Measurements from ENCODE around the gene DCXR.

DCXR gene

DNA sequence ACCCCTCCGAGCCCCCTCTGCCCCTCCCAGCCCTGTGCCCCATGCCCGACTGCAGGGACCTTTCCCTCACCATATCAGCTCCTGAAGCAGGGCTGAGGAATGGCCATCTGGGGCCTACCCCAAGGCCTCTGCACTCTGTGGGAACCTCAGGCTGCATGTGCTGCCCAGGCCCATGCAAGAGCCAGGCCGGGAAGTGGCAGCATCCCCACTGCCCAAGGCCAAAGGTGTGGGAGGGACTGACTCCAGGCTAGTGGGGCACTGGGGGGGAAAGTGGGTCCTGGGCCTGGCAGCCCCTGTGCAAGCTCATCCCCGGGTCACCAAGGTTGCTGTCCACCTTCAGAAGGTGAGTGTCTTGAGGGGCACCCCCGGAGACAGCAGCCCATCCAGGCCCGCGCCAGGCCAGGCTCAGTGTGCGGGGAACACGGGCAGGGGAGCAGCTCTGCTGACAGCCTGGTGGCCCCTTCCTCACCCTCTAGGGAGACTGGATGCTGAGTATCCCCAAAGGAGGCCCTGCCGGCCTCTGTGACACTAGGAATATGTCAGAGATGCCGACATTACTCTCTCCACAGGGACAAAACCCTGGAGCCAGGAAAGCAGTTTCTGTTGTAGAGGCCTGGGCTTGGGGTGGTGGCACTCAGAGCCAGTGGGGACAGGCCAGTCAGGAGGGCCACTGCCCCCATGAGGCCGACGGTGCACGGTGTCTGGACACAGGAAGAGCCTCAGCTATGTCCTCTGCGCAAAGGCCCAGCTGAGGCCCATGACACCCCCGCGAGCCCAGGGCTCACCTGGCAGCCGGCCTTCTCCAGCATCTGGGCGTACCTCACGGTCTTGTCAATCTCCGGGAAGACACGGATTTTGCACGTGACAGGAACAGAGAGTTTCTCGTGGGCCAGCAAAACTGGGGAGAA lies 24.8 kb upstream of the DCXR start:
- Mint-ChIP-seq H3K4me1 (ENCODE audit: low read depth) (peaks cover 15% of the 10 kb centered on the region), H3K27me3 (no peaks in the 10 kb centered on the region), H3K36me3 (ENCODE audit: low read depth) (peaks cover 73% of the 10 kb centered on the region), H3K27ac (peak overlapping the region; percentile 68), H3K4me3 (no peak overlapping the region), H3K9me3 (no peaks in the 10 kb centered on the region)
- DNase-seq: no peak

DNA sequence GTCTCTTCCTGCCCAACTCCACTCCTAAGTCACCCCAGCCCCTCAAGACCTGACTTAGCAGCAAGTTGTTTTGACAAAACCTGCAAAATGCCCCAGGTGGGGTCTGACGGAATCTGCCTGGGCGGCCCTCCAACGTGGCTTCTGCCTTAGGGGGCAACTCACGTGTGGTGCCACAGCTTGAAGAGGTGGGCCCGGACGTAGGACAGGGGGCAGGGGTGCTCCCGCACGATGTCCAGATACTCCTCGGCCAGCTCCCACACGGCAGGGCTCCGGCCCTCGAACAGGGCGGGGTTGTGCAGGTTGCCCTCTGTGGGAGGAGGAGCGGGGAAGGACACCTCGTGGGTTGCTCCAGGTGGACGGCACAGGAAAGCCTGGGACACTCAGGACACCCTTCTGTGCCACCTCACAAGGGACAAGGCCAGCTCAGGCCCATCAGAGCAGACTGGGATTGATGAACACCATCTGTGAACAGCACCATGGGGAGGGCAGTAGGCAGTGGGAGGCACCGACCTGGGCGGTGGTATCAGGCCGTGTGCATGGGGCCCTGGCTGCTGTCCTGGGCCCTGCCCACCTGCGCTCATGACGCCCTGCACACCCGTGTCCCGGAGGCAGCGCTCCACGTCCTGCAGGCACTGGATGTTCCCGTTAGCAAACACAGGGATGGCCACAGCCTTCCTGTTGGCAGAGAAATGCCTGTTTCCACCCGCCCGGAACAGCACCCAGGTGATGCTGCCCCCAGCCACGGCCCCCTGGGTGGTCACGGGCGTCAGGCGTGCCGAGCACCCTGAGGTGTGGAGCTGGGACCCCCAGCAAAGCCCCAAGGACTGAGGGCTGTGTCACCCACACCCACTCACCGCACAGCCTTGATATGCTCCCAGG lies 23.8 kb upstream of the DCXR start:
- Mint-ChIP-seq H3K9me3 (no peaks in the 10 kb centered on the region), H3K27me3 (no peaks in the 10 kb centered on the region), H3K27ac (peak overlapping the region; percentile 61), H3K36me3 (ENCODE audit: low read depth) (peaks cover 81% of the 10 kb centered on the region), H3K4me1 (ENCODE audit: low read depth) (peaks cover 12% of the 10 kb centered on the region), H3K4me3 (no peak overlapping the region)
- no peak for DNase-seq

DNA sequence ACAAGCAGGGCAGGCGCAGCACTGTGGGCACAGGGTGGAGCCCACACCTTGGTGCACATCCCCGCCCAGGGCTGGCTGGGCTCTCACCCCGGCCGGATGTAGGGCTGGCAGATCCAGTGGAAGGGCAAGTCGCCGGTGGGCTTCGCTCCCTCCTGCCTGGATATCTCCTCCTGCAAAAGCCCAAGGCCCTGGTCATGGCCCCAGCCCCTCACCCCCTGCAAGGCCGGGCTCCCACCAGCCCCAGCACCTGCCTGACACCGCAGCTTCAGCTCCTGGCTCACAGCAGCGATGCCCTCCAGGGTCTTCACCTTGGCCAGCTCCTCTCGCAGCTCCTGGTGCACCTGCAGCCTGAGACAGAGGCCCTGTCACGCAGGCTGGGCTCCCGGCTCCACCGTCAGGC lies 23.1 kb upstream of the DCXR start:
- Mint-ChIP-seq H3K27ac (no peak overlapping the region), H3K36me3 (ENCODE audit: low read depth) (peaks cover 84% of the 10 kb centered on the region)

DNA sequence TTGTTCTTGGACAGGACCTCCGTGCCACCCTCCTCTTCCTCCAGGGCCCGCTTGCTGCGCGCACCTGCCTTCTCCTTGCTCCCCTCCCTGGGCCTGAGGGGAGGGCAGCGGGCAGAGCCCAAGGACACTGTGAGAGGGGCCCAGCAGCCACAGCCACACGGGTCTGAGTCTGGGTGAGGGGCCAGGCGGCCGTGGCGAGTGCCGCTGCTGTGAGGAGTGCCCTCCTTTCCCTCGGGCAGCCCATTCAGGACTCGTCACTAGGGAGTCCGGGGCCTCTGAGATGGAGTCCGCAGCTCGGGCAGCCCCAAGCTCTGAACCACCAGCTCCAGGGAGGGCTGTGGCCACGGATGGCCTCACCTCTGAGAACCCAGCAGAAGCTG lies 22.5 kb upstream of the DCXR start:
- H3K27ac Mint-ChIP-seq: peak overlapping the region; percentile 55
- no peak for DNase-seq
- no peaks in the 10 kb centered on the region for H3K27me3 Mint-ChIP-seq
- peaks cover 9% of the 10 kb centered on the region for H3K4me1 Mint-ChIP-seq (ENCODE audit: low read depth)
- peaks cover 89% of the 10 kb centered on the region for H3K36me3 Mint-ChIP-seq (ENCODE audit: low read depth)
- no peaks in the 10 kb centered on the region for H3K9me3 Mint-ChIP-seq
- no peak overlapping the region for H3K4me3 Mint-ChIP-seq

More for the DNA sequence above, 23.1 kb upstream of the DCXR start:
- no peaks in the 10 kb centered on the region for H3K27me3 Mint-ChIP-seq
- H3K4me1 Mint-ChIP-seq (ENCODE audit: low read depth): peaks cover 9% of the 10 kb centered on the region
- no peaks in the 10 kb centered on the region for H3K9me3 Mint-ChIP-seq
- no peak for DNase-seq
- H3K4me3 Mint-ChIP-seq: no peak overlapping the region

- H3K36me3 Mint-ChIP-seq (ENCODE audit: low read depth): peaks cover 92% of the 10 kb centered on the region
- no peak overlapping the region for H3K27ac Mint-ChIP-seq
These were observed 21.9 kb upstream of the DCXR start for GRCh38 chr17:82059272-82060000.

DNA sequence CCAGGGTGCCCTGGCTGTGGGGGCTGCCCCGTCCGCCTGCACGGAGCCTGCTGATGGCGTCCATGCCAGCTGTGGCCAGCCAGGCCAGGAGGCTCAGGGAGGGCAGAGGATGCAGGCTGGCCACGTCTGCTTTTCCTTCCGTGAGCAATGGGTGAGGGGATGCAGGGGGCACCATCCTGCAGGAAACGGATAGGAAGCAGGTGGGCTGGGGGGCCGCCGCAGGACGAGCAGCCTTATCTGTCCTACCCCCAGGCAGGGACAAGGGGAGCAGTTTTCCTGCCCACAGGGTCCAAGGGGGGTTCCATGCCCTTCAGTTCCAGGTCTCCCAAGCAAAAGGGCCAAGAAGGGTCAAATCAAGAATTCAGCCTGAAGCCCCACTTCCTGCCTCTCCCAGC lies 21.4 kb upstream of the DCXR start:
- H3K36me3 Mint-ChIP-seq (ENCODE audit: low read depth): peaks cover 92% of the 10 kb centered on the region
- H3K27ac Mint-ChIP-seq: peak overlapping the region; percentile 8

More at GRCh38 chr17:82059272-82060000, 21.9 kb upstream of the DCXR start:
- Mint-ChIP-seq H3K27me3 (no peaks in the 10 kb centered on the region), H3K9me3 (no peaks in the 10 kb centered on the region), H3K4me3 (no peak overlapping the region), H3K4me1 (ENCODE audit: low read depth) (peaks cover 11% of the 10 kb centered on the region)
- no peak for DNase-seq

DNA sequence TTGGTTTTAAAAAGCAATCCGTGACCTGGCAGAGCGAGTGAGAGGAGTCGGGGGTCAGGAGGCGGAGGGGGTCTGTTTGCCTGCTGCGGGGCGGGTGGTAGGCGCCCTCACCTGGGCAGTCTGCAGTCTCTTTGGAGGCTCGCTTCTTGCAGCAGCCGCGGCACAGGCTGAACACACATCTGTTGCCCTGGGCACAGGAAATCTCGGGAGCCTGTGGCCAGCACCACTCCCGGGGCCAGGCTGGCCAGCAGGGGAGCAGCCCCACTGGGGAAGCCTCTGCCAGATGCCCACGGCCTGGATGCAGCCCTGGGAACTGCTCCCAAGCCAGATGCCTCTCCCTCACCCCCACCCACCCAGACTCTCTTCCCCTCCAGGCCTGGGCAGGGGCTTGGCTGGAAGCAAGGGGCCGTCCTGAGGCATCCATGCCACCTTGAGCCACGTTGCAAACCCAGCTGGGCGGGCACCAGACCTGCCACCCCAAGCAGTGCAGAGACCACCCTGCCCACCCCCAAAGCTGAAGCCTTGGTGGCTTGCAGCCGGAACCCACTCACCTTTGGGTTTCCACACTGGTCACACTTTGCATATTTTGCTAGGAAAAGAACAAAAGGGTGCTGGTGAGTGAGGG lies 20.8 kb upstream of the DCXR start:
- Mint-ChIP-seq H3K36me3 (ENCODE audit: low read depth) (peaks cover 92% of the 10 kb centered on the region), H3K9me3 (no peaks in the 10 kb centered on the region), H3K27ac (peak overlapping the region; percentile 41), H3K27me3 (no peaks in the 10 kb centered on the region), H3K4me1 (ENCODE audit: low read depth) (peaks cover 10% of the 10 kb centered on the region), H3K4me3 (no peak overlapping the region)
- no peak for DNase-seq

More for the DNA sequence above, 21.4 kb upstream of the DCXR start:
- Mint-ChIP-seq H3K9me3 (no peaks in the 10 kb centered on the region), H3K27me3 (no peaks in the 10 kb centered on the region), H3K4me3 (no peak overlapping the region), H3K4me1 (ENCODE audit: low read depth) (peaks cover 5% of the 10 kb centered on the region)
- DNase-seq: no peak

- Mint-ChIP-seq H3K36me3 (ENCODE audit: low read depth) (peaks cover 83% of the 10 kb centered on the region), H3K27me3 (no peaks in the 10 kb centered on the region), H3K9me3 (no peaks in the 10 kb centered on the region), H3K27ac (no peak overlapping the region), H3K4me1 (ENCODE audit: low read depth) (peaks cover 15% of the 10 kb centered on the region), H3K4me3 (no peak overlapping the region)
- DNase-seq: no peak
These were observed 19.5 kb upstream of the DCXR start for GRCh38 chr17:82056729-82057621.

GRCh38 chr17:82055965-82056728 lies 18.6 kb upstream of the DCXR start:
- no peaks in the 10 kb centered on the region for H3K9me3 Mint-ChIP-seq
- H3K4me3 Mint-ChIP-seq: no peak overlapping the region
- H3K27me3 Mint-ChIP-seq: no peaks in the 10 kb centered on the region
- H3K36me3 Mint-ChIP-seq (ENCODE audit: low read depth): peaks cover 76% of the 10 kb centered on the region
- peak overlapping the region; percentile 47 for H3K27ac Mint-ChIP-seq
- DNase-seq: no peak
- H3K4me1 Mint-ChIP-seq (ENCODE audit: low read depth): peaks cover 15% of the 10 kb centered on the region

- no peaks in the 10 kb centered on the region for H3K27me3 Mint-ChIP-seq
- peak overlapping the region; percentile 47 for H3K27ac Mint-ChIP-seq
- H3K4me3 Mint-ChIP-seq: no peak overlapping the region
- H3K4me1 Mint-ChIP-seq (ENCODE audit: low read depth): peaks cover 21% of the 10 kb centered on the region
- peaks cover 69% of the 10 kb centered on the region for H3K36me3 Mint-ChIP-seq (ENCODE audit: low read depth)
- no peaks in the 10 kb centered on the region for H3K9me3 Mint-ChIP-seq
- no peak for DNase-seq
These were observed 17.8 kb upstream of the DCXR start for GRCh38 chr17:82055023-82055964.

DNA sequence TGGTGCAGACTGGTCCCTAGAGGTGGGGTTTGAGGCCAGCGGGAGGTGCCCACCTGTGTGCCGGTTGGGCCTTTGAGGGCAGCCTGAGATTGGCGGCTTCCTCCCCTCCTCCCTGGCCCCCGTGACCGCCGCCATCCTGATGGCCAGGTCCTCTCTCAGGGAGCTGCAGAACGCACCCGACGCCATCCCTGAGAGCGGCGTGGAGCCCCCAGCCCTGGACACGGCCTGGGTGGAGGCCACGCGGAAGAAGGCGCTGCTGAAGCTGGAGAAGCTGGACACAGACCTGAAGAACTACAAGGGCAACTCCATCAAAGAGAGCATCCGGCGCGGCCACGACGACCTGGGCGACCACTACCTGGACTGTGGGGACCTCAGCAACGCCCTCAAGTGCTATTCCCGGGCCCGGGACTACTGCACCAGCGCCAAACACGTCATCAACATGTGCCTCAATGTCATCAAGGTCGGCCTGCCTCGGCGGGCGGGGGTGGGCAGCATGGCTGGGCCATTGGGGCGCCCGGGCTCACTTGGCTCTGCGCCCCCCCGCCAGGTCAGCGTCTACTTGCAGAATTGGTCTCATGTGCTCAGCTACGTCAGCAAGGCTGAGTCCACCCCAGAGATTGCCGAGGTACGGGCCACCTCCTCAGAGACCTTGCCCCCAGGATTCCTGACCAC lies 17.0 kb upstream of the DCXR start:
- no peak for DNase-seq
- Mint-ChIP-seq H3K4me1 (ENCODE audit: low read depth) (peaks cover 24% of the 10 kb centered on the region), H3K27me3 (no peaks in the 10 kb centered on the region), H3K9me3 (no peaks in the 10 kb centered on the region), H3K4me3 (no peak overlapping the region), H3K27ac (peak overlapping the region; percentile 47), H3K36me3 (ENCODE audit: low read depth) (peaks cover 63% of the 10 kb centered on the region)

All from activated T-cell treated with anti-CD3 and anti-CD28 coated beads, Interleukin-2, amount 50 U/mL, for 24 hours (primary cell).